GM19324 (cell line): Measurements from ENCODE around the gene NPPB.

ENCODE experiments used
- ATAC-seq: cut with Tn5 transposase; IDR thresholded peaks from one replicate; pipeline ENCODE4 v1.9.1; 2021; ENCODE audit warnings: mild to moderate bottlenecking, moderate library complexity; ENCODE audit not compliant: unreplicated experiment, low FRiP score

The NPPB gene

DNA sequence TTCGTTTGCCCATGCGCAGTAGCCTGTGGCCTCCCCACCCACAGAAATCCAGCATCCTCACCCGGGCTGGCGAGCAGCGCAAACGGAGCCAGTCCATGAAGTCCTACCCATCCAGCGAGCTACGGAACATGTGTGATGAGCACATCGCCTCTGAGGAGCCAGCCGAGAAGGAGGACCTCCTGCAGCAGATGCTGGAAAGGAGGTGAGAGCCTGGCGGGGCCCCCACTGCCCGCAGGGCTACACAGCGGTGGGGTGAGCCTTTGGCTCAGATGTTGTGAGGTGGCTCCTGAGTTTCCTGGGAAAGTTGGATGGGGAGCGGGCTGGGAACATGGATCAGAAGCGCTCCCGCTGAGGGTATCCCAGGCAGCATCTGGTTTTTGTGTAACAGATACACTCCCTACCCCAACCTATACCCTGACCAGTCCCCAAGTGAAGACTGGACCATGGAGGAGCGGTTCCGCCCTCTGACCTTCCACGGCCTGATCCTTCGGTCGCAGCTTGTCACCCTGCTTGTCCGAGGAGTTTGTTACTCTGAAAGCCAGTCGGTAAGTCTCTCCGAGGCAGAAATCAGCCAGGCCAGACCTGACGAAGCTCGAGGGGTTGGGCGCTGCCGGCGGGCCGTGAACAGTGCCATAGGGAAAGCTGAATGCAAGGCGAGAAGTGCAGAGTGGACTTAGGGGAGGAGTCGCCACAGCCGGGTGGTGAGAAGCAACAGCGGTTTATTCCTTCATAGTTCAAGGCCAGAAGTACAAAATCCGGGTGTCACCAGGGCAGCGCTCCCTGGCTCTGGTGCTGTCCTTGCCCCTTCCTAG lies 21.6 kb downstream of the NPPB start:
- ATAC-seq, result no peak

DNA sequence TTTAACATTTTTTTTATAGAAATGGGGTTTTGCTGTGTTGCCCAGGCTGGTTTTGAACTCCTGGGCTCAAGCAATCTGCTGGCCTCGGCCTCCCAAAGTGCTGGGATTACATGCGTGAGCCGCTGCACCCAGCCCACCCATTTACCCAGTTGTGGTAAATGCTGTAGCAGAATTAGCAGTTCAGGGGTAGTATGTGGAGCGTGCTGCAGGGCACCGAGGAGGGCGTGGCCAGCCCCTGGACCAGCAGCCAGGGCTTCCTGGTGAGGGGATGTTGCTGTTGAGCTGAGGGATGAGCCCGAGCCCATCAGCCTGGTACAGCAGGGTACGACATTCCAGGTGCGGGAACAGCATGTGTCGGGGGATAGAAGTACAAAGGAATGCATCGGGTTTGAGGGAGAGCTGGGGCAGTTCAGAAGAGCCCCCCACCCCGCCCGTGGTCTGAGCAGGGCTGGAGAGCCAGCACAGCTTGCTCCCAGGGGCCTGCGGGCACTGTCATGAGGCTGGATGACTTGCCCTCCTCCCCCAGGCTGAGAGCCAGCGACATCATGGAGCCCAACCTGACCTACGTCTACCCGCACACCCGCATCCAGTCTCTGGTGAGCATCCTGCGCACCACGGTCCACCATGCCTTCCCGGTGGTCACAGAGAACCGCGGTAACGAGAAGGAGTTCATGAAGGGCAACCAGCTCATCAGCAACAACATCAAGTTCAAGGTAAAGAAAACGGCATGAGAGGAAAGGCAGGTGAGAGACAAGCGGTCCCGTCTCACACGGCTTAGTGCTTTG lies 23.1 kb downstream of the NPPB start:
- ATAC-seq, result no peak

DNA sequence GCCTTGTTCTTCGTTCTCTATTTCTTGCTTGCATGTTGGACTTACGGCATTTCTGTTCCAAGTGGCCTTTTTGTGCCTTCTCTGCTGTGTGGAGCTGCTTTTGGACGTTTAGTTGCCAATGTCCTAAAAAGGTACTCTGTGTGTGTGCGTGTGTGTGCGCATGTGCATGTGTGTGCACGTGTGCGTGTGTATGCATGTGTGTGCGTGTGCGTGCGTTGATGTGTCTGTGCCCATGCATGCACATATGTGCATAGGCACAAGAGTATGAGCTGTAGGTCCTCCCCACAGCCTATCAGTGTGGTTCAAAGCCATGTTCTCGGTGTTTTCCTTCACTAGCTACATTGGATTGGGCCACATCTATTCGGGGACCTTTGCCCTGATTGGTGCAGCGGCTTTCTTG lies 24.8 kb downstream of the NPPB start:
- no peak for ATAC-seq

- ATAC-seq, result no peak
Observed at GRCh38 chr1:11833497-11833896, 25.2 kb downstream of the NPPB start.

GRCh38 chr1:11831945-11832725 lies 26.6 kb downstream of the NPPB start:
- ATAC-seq, result no peak

DNA sequence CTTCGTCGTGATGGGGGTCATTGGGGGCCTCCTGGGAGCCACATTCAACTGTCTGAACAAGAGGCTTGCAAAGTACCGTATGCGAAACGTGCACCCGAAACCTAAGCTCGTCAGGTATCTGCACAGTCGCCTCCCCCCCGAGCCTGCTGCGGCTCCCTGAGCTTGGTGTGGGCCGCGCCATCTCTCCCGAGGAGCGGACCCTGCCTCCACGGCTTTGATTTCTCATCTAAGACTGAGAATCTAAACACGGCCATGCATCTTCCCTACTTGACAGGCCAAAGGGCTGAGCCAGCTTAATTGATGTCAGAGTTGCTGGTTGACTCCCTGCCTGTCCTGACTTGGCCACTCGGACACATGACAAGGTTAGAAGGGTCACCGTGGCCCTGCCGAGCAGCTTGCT lies 30.2 kb downstream of the NPPB start:
- ATAC-seq, result no peak

- ATAC-seq, result no peak
Observed at GRCh38 chr1:11826946-11827345, 31.8 kb downstream of the NPPB start.

- ATAC-seq, result no peak
Observed at GRCh38 chr1:11825131-11825530, 33.6 kb downstream of the NPPB start.

GRCh38 chr1:11823366-11824137 lies 35.2 kb downstream of the NPPB start:
- ATAC-seq, result no peak

DNA sequence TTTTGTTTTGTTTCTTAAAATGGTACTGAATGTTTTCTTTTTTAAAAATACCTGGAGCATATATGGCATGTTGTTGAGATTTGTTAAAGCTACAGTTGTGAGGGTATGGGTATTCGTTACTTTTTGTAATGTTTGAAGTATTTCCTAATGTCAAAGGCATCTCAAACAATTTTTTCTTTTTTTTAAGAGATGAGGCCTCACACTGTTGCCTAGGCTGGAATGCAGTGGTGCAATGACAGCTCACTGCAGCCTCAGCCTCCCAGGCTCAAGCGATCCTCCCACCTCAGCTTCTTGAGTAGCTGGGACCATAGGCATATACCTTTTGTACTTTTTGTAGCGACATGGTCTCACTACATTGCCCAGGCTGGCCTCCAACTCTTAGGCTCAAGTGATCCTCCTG lies 36.7 kb downstream of the NPPB start:
- no peak for ATAC-seq

DNA sequence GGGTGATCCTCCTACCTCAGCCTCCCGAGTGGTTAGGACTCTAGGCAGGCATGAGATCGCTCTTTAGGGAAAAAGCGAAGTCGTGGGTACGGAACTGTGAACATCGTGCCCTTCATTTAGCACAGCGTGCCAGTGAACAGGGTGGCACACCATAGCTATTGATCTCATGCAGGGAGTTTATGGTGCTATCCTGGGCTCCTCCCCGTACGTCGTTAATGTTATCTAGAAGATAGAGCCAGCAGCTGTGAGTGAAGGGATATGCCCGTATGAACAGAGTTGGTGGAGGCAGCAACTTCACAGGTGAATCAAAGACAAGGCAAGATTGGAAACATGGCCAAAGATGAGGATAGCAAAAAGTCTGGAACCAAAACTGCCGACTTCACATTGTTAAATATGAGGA lies 41.6 kb downstream of the NPPB start:
- ATAC-seq, result no peak

- no peak for ATAC-seq
Observed at GRCh38 chr1:11813021-11813420, 45.7 kb downstream of the NPPB start.
